ENCODE results near the gene NEK10. TPM values are rescaled to one million over a fixed set of nuclear protein-coding genes. Genes with fewer than 3 reads are reported as not detected.

Gene NEK10
- total RNA-seq, 1 experiment from 2014 or later = 1.2 TPM

DNA sequence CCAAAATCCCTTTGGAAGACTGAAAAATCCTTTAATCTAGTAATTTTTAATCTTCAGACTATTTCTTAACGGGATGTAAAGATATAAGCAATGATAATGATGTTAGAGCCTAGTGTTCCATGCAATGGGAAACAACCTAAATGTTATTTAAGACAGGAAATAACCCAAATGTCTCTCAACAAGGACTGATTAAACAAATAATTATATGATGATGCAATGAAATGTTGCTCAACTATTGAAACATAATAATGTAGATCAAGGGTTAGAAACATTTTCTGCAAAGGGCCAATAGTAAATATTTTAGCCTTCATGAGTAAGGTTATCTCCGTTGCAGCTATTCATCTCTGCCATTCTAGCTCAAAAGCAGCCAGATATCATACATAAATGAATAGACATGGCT lies 275.4 kb downstream of the NEK10 start (continued):
- TF ChIP-seq TCF7L2 (IDR thresholded peaks at IDR 0.05; ENCODE audit: borderline replicate concordance, extremely low read depth, insufficient read depth, insufficient read length) (no peak), CEBPB (IDR thresholded peaks at IDR 0.05; ENCODE audit: low read depth) (no peak), POLR2AphosphoS5 (IDR thresholded peaks at IDR 0.05; ENCODE audit: low read depth, low read length) (no peak), ZNF274 (IDR thresholded peaks at IDR 0.05; ENCODE audit: low read depth, low read length) (no peak), CBX3 (IDR thresholded peaks at IDR 0.05; ENCODE audit: low read depth) (no peak), SRF (IDR thresholded peaks at IDR 0.05; ENCODE audit: low read depth) (no peak)
- TF ChIP-seq, protein P1, sequence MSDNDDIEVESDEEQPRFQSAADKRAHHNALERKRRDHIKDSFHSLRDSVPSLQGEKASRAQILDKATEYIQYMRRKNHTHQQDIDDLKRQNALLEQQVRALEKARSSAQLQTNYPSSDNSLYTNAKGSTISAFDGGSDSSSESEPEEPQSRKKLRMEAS (IDR thresholded peaks at IDR 0.05) = no peak

DNA sequence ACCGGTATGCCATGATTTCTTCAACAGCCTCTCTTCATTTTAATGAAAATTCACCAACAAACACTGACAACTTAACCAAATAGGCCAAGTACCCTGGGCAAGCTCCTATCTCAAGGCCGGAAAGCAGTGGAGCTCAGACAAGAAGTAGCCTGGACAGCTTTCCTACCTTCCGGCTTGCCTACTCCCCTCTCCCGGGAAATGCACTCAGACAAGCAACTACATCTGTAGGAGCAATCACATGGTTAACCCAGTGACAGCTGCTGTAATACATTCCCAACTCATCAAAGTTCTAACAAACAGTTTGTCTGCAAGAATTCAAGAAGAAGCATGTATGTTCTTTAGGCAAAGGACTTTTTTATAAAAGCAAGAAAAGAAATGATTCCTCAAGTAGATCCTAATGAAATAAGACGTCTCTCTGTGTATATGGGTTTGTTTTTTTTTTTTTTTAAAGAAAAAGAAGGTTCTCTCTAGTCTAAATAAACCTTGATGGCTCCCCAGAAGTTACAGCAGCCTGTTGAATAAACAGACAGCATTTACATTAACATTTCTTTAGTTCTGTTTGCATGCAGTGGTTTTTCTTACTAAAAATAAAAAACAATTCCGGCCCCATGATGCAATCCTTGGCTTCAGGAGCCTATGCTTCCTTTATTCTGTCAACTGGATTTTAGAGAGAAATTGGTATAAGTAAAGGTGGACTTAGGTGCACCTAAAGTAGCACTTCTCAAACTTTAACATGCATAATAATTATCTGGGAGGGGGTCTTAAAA lies 278.7 kb downstream of the NEK10 start:
- no peaks in the 10 kb centered on the region for H3K4me1 ChIP-seq (ENCODE audit: control insufficient read depth in 1 of 2, insufficient read depth in 2 of 2, low read length in 2 of 2)
- no peaks in the 10 kb centered on the region for H3K9me3 ChIP-seq (ENCODE audit: control insufficient read depth in 1 of 2, insufficient read depth in 1 of 2, low read depth in 1 of 2, low read length in 2 of 2)
- no TSS peak for BruUV-seq (replicated peaks)
- no peaks in the 10 kb centered on the region for H4K20me1 ChIP-seq (ENCODE audit: insufficient read depth)
- CTCF ChIA-PET = no interaction called here
- H3K9ac ChIP-seq (ENCODE audit: low read length) = no peak overlapping the region
- H3K36me3 ChIP-seq (ENCODE audit: control insufficient read depth in 1 of 2, insufficient read depth in 2 of 2, low read length in 2 of 2) = no peaks in the 10 kb centered on the region
- peaks cover 13% of the 10 kb centered on the region; the same call in 1 of the 2 replicates for H3K27me3 ChIP-seq (ENCODE audit: insufficient read depth, low read length)
- no peaks in the 10 kb centered on the region for H3K9me2 ChIP-seq (ENCODE audit: insufficient read depth)
- H3K4me3 ChIP-seq (replicated peaks in 1 of 2; ENCODE audit: low read depth in 1 of 2, low read length in 2 of 2) = no peak overlapping the region
- POLR2A ChIA-PET = no interaction called here
- H2AFZ ChIP-seq (ENCODE audit: low read depth, low read length, poor library complexity, severe bottlenecking) = no peak overlapping the region
- RAD21 ChIA-PET (ENCODE audit: low non-redundant PET in 1 of 2, low total read pairs in 2 of 2, uncharacterized antibody in 2 of 2, unreplicated experiment in 2 of 2) = no interaction called here
- DNase-seq (ENCODE audit: low read depth, low spot score) (no peak), ATAC-seq (no peak)
- H3K4me2 ChIP-seq (ENCODE audit: low read length) = no peak overlapping the region
- H3K27ac ChIP-seq (ENCODE audit: low read depth, low read length) = no peak overlapping the region
- intact Hi-C loops (cut with micrococcal nuclease) = no loop called here
- no peaks in the 10 kb centered on the region for H3K79me2 ChIP-seq (ENCODE audit: insufficient read depth, low read length)
- TF ChIP-seq, protein P2, sequence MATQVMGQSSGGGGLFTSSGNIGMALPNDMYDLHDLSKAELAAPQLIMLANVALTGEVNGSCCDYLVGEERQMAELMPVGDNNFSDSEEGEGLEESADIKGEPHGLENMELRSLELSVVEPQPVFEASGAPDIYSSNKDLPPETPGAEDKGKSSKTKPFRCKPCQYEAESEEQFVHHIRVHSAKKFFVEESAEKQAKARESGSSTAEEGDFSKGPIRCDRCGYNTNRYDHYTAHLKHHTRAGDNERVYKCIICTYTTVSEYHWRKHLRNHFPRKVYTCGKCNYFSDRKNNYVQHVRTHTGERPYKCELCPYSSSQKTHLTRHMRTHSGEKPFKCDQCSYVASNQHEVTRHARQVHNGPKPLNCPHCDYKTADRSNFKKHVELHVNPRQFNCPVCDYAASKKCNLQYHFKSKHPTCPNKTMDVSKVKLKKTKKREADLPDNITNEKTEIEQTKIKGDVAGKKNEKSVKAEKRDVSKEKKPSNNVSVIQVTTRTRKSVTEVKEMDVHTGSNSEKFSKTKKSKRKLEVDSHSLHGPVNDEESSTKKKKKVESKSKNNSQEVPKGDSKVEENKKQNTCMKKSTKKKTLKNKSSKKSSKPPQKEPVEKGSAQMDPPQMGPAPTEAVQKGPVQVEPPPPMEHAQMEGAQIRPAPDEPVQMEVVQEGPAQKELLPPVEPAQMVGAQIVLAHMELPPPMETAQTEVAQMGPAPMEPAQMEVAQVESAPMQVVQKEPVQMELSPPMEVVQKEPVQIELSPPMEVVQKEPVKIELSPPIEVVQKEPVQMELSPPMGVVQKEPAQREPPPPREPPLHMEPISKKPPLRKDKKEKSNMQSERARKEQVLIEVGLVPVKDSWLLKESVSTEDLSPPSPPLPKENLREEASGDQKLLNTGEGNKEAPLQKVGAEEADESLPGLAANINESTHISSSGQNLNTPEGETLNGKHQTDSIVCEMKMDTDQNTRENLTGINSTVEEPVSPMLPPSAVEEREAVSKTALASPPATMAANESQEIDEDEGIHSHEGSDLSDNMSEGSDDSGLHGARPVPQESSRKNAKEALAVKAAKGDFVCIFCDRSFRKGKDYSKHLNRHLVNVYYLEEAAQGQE (IDR thresholded peaks at IDR 0.05; ENCODE audit: low read depth) = no peak
- TF ChIP-seq, protein P3, sequence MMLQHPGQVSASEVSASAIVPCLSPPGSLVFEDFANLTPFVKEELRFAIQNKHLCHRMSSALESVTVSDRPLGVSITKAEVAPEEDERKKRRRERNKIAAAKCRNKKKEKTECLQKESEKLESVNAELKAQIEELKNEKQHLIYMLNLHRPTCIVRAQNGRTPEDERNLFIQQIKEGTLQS (IDR thresholded peaks at IDR 0.05) = no peak
- TF ChIP-seq SRF (IDR thresholded peaks at IDR 0.05; ENCODE audit: low read depth) (no peak), POLR2AphosphoS5 (IDR thresholded peaks at IDR 0.05; ENCODE audit: low read depth, low read length) (no peak), TCF7L2 (IDR thresholded peaks at IDR 0.05; ENCODE audit: borderline replicate concordance, extremely low read depth, insufficient read depth, insufficient read length) (no peak), YY1 (IDR thresholded peaks at IDR 0.05; ENCODE audit: extremely low read depth, insufficient replicate concordance, low read depth, low read length) (no peak), RAD21 (IDR thresholded peaks at IDR 0.05; ENCODE audit: low read depth) (no peak), ZNF274 (IDR thresholded peaks at IDR 0.05; ENCODE audit: low read depth, low read length) (no peak), CEBPB (IDR thresholded peaks at IDR 0.05; ENCODE audit: low read depth) (no peak), SIN3A (IDR thresholded peaks at IDR 0.05; ENCODE audit: low read depth) (no peak), ELF1 (IDR thresholded peaks at IDR 0.05; ENCODE audit: borderline replicate concordance, low read depth) (no peak), EZH2phosphoT487 (IDR thresholded peaks at IDR 0.05; ENCODE audit: borderline replicate concordance) (no peak), SP1 (IDR thresholded peaks at IDR 0.05; ENCODE audit: low read depth) (no peak), FOSL1 (IDR thresholded peaks at IDR 0.05; ENCODE audit: low read depth) (no peak)
- TF ChIP-seq, protein P4, sequence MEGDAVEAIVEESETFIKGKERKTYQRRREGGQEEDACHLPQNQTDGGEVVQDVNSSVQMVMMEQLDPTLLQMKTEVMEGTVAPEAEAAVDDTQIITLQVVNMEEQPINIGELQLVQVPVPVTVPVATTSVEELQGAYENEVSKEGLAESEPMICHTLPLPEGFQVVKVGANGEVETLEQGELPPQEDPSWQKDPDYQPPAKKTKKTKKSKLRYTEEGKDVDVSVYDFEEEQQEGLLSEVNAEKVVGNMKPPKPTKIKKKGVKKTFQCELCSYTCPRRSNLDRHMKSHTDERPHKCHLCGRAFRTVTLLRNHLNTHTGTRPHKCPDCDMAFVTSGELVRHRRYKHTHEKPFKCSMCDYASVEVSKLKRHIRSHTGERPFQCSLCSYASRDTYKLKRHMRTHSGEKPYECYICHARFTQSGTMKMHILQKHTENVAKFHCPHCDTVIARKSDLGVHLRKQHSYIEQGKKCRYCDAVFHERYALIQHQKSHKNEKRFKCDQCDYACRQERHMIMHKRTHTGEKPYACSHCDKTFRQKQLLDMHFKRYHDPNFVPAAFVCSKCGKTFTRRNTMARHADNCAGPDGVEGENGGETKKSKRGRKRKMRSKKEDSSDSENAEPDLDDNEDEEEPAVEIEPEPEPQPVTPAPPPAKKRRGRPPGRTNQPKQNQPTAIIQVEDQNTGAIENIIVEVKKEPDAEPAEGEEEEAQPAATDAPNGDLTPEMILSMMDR (IDR thresholded peaks at IDR 0.05 in 2 of 3, conservative IDR thresholded peaks at IDR 0.05 in 1 of 3; ENCODE audit: borderline replicate concordance in 1 of 3, insufficient read depth in 1 of 3, low read depth in 2 of 3, low read length in 2 of 3) = no peak
